H9 (cell line): ENCODE results near the gene AFDN. TPM values are rescaled to one million over a fixed set of nuclear protein-coding genes. Genes with fewer than 3 reads are reported as not detected.

Source experiments
- DNase-seq: peaks from one replicate; pipeline ENCODE4 v3.0.0-alpha.2; 2017
- H2AFZ ChIP-seq: one replicate; pipeline ENCODE4 v1.6.1; 2013; ENCODE audit warnings: mild to moderate bottlenecking, low read length, control low read depth, moderate library complexity
- H2AK5ac ChIP-seq: 2 replicates; pipeline ENCODE4 v1.6.1; 2013; ENCODE audit warnings: low read length, control low read depth, mixed read lengths; ENCODE audit not compliant: insufficient read length
- H2BK120ac ChIP-seq: one replicate; pipeline ENCODE4 v1.6.1; 2013; ENCODE audit warnings: low read depth, mild to moderate bottlenecking, low read length, control low read depth, inconsistent platforms; ENCODE audit not compliant: poor library complexity, severe bottlenecking
- H2BK12ac ChIP-seq: 2 replicates; pipeline ENCODE4 v1.6.1; 2013; ENCODE audit warnings: low read length, control low read depth, mixed read lengths, low read depth; ENCODE audit not compliant: insufficient read length
- H2BK15ac ChIP-seq: 2 replicates; pipeline ENCODE4 v1.6.1; 2013; ENCODE audit warnings: low read depth, low read length, control low read depth
- H2BK20ac ChIP-seq: one replicate; pipeline ENCODE4 v1.6.1; 2013; ENCODE audit warnings: low read depth, mild to moderate bottlenecking, low read length, control low read depth, inconsistent platforms; ENCODE audit not compliant: poor library complexity, severe bottlenecking
- H2BK5ac ChIP-seq: 2 replicates; pipeline ENCODE4 v1.6.1; 2013; ENCODE audit warnings: low read length, control low read depth, mixed read lengths; ENCODE audit not compliant: insufficient read length
- H3K14ac ChIP-seq: 2 replicates; pipeline ENCODE4 v1.6.1; 2013; ENCODE audit warnings: low read length, control low read depth; ENCODE audit not compliant: insufficient read depth
- H3K18ac ChIP-seq: 2 replicates; pipeline ENCODE4 v1.6.1; 2013; ENCODE audit warnings: low read depth, mild to moderate bottlenecking, mixed read lengths, low read length, control low read depth; ENCODE audit not compliant: insufficient read length
- H3K23ac ChIP-seq: 2 replicates; pipeline ENCODE4 v1.6.1; 2013; ENCODE audit warnings: low read length, control low read depth, mixed read lengths, low read depth; ENCODE audit not compliant: insufficient read length
- H3K23me2 ChIP-seq: 2 replicates; pipeline ENCODE4 v1.6.1; 2013; ENCODE audit warnings: low read depth, mild to moderate bottlenecking, mixed read lengths, low read length, control low read depth; ENCODE audit not compliant: insufficient read length, poor library complexity, severe bottlenecking
- H3K27ac ChIP-seq: 2 replicates; pipeline ENCODE4 v1.5.1; 2013; ENCODE audit warnings: low read length, control low read depth, mixed read lengths, low read depth; ENCODE audit not compliant: insufficient read length
- H3K27me3 ChIP-seq: 2 replicates; pipeline ENCODE4 v1.6.1; 2013; ENCODE audit warnings: low read length, control low read depth, inconsistent platforms; ENCODE audit not compliant: insufficient read depth
- H3K4ac ChIP-seq: 2 replicates; pipeline ENCODE4 v1.6.1; 2013; ENCODE audit warnings: low read depth, mild to moderate bottlenecking, control low read depth, inconsistent platforms, low read length, moderate library complexity
- H3K4me1 ChIP-seq: 2 replicates; pipeline ENCODE4 v1.6.1; 2013; ENCODE audit warnings: low read length, control low read depth, inconsistent platforms; ENCODE audit not compliant: insufficient read depth
- H3K4me2 ChIP-seq: 2 replicates; pipeline ENCODE4 v1.6.1; 2013; ENCODE audit warnings: low read length, control low read depth, mixed read lengths; ENCODE audit not compliant: insufficient read length, insufficient read depth
- H3K56ac ChIP-seq: 2 replicates; pipeline ENCODE4 v1.6.1; 2013; ENCODE audit warnings: low read depth, mild to moderate bottlenecking, mixed read lengths, low read length, control low read depth; ENCODE audit not compliant: insufficient read length
- H3K79me1 ChIP-seq: 2 replicates; pipeline ENCODE4 v1.6.1; 2013; ENCODE audit warnings: low read depth, mild to moderate bottlenecking, moderate library complexity, low read length, control low read depth, inconsistent platforms; ENCODE audit not compliant: insufficient read depth, poor library complexity, severe bottlenecking
- H3K79me2 ChIP-seq: 2 replicates; pipeline ENCODE4 v1.6.1; 2013; ENCODE audit warnings: low read length, control low read depth, inconsistent platforms; ENCODE audit not compliant: insufficient read depth
- H3K9ac ChIP-seq: 2 replicates; pipeline ENCODE4 v1.6.1; 2013; ENCODE audit warnings: low read length, control low read depth, mixed read lengths; ENCODE audit not compliant: insufficient read length; ENCODE audit errors: extremely low read depth
- H3K9me3 ChIP-seq: one replicate; pipeline ENCODE4 v1.6.1; 2013; ENCODE audit warnings: low read depth, low read length, inconsistent platforms; ENCODE audit not compliant: control insufficient read depth
- H3T11ph ChIP-seq: one replicate; pipeline ENCODE4 v1.6.1; 2013; ENCODE audit warnings: mild to moderate bottlenecking, low read length, control low read depth, inconsistent platforms
- H4K20me1 ChIP-seq: one replicate; pipeline ENCODE4 v1.6.1; 2013; ENCODE audit not compliant: control insufficient read depth, insufficient read length, insufficient read depth
- H4K5ac ChIP-seq: 2 replicates; pipeline ENCODE4 v1.6.1; 2013; ENCODE audit warnings: low read depth, mild to moderate bottlenecking, mixed read lengths, low read length, control low read depth; ENCODE audit not compliant: insufficient read length
- H4K8ac ChIP-seq: replicated peaks from 2 replicates; pipeline ENCODE4 v1.6.1; 2013; ENCODE audit warnings: low read length, control low read depth, mixed read lengths, low read depth; ENCODE audit not compliant: insufficient read length
- H4K91ac ChIP-seq: 2 replicates; pipeline ENCODE4 v1.6.1; 2013; ENCODE audit warnings: low read depth, mild to moderate bottlenecking, moderate library complexity, mixed read lengths, low read length, control low read depth; ENCODE audit not compliant: insufficient read length
- H3K27ac Mint-ChIP-seq, 3 experiments: 2 replicates in 2 of 3; 3 replicates in 1 of 3; pipeline ENCODE4 v1.8.0; 2020 to 2021; ENCODE audit warnings: mixed read lengths in 3 of 3, mild to moderate bottlenecking in 1 of 3, moderate library complexity in 1 of 3
- H3K27me3 Mint-ChIP-seq: 2 replicates; pipeline ENCODE4 v1.8.0; 2021; ENCODE audit warnings: low read depth, mild to moderate bottlenecking, moderate library complexity, mixed read lengths
- H3K36me3 Mint-ChIP-seq, 3 experiments: 2 replicates in 2 of 3; 3 replicates in 1 of 3; pipeline ENCODE4 v1.8.0; 2020 to 2021; ENCODE audit warnings: low read depth in 3 of 3, mixed read lengths in 3 of 3; ENCODE audit not compliant: insufficient read depth in 1 of 3
- H3K4me1 Mint-ChIP-seq, 2 experiments: 2 replicates each; pipeline ENCODE4 v1.8.0; 2020; ENCODE audit warnings: mixed read lengths in 2 of 2
- H3K4me3 Mint-ChIP-seq, 2 experiments: 2 replicates in 1 of 2; 3 replicates in 1 of 2; pipeline ENCODE4 v1.8.0; 2020 to 2021; ENCODE audit warnings: mild to moderate bottlenecking in 2 of 2, mixed read lengths in 2 of 2, moderate library complexity in 1 of 2
- H3K9me3 Mint-ChIP-seq, 2 experiments: 2 replicates in 1 of 2; 3 replicates in 1 of 2; pipeline ENCODE4 v1.8.0; 2020; ENCODE audit warnings: mild to moderate bottlenecking in 2 of 2, mixed read lengths in 2 of 2, moderate library complexity in 1 of 2
- WGBS: extraction: QIAGEN DNeasy Blood & Tissue Kit; methylation state at CpG from one replicate; pipeline ENCODE4 v1.1.7; 2013; ENCODE audit warnings: missing lambda C conversion rate, low lambda C conversion rate, mixed read lengths; ENCODE audit not compliant: insufficient read length; ENCODE audit errors: extremely low coverage; 5-methylcytosine and 5-hydroxymethylcytosine counted together
- total RNA-seq: library from RNA; stranded (reverse); gene quantifications from 2 replicates; pipeline ENCODE4 v1.2.1, GENCODE V29; 2021
- TF ChIP-seq, protein P1 (sequence below): fragments of 200-600 bp; sonication (generic); conservative IDR thresholded peaks from 3 replicates; pipeline ENCODE4 v1.8.0; 2021; ENCODE audit warnings: antibody characterized with exemption, mild to moderate bottlenecking

AFDN gene
- total RNA-seq, 1 experiment from 2014 or later: 157 TPM

DNA sequence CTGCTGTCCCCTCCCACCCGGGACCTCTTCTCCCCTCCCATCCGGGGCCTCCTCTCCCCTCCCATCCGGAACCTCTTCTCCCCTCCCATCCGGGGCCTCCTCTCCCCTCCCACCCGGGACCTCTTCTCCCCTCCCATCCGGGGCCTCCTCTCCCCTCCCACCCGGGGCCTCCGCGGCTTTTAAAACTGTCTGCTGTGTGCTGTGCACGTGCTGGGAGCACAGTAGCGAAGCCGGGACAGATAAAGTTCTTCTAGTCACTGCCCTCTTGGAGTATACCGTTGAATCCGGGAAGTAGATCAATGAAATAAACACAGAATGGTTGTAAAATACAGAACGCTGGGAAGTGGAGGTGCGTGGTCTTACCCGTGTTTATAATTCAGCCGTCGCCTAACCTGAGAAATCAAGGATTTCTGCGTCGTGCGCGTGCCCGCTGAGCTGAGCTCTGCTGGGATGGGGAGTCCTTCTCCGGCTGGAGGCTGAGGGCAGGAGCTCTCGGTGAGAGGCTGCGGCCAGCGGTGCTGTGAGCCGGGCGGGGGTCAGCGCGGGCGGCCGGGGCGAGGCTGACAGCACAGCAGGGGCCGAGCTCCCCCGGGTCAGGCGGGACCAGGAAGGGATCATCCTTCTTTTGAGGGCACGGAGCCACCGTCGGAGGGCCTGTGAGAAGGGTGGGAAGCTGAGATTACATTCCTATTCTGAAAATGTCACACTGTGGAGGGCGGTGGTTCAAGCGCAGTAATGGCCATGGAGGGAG is 151.2 kb downstream of the AFDN start:
- Histone ChIP-seq H3K18ac (no peak overlapping the region), H2BK12ac (no peak overlapping the region), H3K4ac (no peak overlapping the region), H3K79me2 (no peaks in the 10 kb centered on the region), H2BK20ac (no peak overlapping the region), H3K9ac (no peak overlapping the region), H3T11ph (no peak overlapping the region), H2AK5ac (no peak overlapping the region), H3K4me1 (peaks cover 3% of the 10 kb centered on the region; the same call in 1 of the 2 replicates), H2AFZ (no peak overlapping the region), H3K23me2 (no peaks in the 10 kb centered on the region), H2BK120ac (no peak overlapping the region), H4K8ac (no peak overlapping the region), H3K14ac (no peak overlapping the region), H3K27ac (no peak overlapping the region), H3K56ac (no peak overlapping the region), H3K23ac (no peak overlapping the region), H4K5ac (no peak overlapping the region), H3K4me2 (no peak overlapping the region), H4K91ac (no peak overlapping the region), H2BK15ac (no peak overlapping the region), H3K79me1 (no peaks in the 10 kb centered on the region), H3K27me3 (no peaks in the 10 kb centered on the region), H4K20me1 (no peaks in the 10 kb centered on the region), H3K9me3 (no peaks in the 10 kb centered on the region), H2BK5ac (no peak overlapping the region)
- TF ChIP-seq, protein P1, sequence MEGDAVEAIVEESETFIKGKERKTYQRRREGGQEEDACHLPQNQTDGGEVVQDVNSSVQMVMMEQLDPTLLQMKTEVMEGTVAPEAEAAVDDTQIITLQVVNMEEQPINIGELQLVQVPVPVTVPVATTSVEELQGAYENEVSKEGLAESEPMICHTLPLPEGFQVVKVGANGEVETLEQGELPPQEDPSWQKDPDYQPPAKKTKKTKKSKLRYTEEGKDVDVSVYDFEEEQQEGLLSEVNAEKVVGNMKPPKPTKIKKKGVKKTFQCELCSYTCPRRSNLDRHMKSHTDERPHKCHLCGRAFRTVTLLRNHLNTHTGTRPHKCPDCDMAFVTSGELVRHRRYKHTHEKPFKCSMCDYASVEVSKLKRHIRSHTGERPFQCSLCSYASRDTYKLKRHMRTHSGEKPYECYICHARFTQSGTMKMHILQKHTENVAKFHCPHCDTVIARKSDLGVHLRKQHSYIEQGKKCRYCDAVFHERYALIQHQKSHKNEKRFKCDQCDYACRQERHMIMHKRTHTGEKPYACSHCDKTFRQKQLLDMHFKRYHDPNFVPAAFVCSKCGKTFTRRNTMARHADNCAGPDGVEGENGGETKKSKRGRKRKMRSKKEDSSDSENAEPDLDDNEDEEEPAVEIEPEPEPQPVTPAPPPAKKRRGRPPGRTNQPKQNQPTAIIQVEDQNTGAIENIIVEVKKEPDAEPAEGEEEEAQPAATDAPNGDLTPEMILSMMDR: no peak
- Mint-ChIP-seq H3K4me1 (peaks cover 12 to 15% of the 10 kb centered on the region in 2 experiments), H3K27me3 (no peaks in the 10 kb centered on the region), H3K36me3 (peaks cover 3 to 4% (median 3%) of the 10 kb centered on the region in 3 experiments; a peak in 2 of 7 replicates), H3K27ac (no peak overlapping the region), H3K4me3 (no peak overlapping the region), H3K9me3 (peaks cover 0 to 4% of the 10 kb centered on the region in 2 experiments; a peak in 3 of 5 replicates)
- DNase-seq: no peak
- WGBS: no CpG with 5 or more reads among the region's 43 CpGs
